ENCODE data around the gene PTH2.

DNA sequence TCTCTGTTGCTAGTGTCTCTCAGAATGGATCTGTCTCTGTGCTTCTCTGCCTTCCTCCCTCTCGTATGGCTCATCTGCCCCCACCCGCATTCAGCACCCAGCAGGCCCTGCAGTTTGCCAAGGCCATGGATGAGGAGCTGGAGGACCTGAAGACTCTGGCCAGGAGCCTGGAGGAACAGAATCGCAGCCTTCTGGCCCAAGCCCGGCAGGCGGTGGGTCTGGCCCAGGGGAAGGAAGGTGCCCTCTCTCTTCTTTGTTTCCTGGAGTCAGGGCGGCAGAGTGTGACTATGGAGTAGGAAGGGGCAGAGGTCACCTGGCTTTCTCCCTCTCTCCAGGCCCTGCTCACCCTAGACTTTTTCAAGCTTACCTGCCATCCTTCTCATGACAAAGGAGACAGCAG is 24.3 kb downstream of the PTH2 start:
- TF ChIP-seq, protein P1, sequence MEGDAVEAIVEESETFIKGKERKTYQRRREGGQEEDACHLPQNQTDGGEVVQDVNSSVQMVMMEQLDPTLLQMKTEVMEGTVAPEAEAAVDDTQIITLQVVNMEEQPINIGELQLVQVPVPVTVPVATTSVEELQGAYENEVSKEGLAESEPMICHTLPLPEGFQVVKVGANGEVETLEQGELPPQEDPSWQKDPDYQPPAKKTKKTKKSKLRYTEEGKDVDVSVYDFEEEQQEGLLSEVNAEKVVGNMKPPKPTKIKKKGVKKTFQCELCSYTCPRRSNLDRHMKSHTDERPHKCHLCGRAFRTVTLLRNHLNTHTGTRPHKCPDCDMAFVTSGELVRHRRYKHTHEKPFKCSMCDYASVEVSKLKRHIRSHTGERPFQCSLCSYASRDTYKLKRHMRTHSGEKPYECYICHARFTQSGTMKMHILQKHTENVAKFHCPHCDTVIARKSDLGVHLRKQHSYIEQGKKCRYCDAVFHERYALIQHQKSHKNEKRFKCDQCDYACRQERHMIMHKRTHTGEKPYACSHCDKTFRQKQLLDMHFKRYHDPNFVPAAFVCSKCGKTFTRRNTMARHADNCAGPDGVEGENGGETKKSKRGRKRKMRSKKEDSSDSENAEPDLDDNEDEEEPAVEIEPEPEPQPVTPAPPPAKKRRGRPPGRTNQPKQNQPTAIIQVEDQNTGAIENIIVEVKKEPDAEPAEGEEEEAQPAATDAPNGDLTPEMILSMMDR (IDR thresholded peaks at IDR 0.05; ENCODE audit: low read depth, low read length) = no peak
- TF ChIP-seq MYC (IDR thresholded peaks at IDR 0.05; ENCODE audit: low read depth, low read length) = no peak
